ENCODE measurements around the gene ATP6V0B. TPM values are rescaled to one million over a fixed set of nuclear protein-coding genes. Genes with fewer than 3 reads are reported as not detected.

Gene ATP6V0B
- total RNA-seq, 4 donors from 2014 or later, result 29.2 to 203 (median 97.9) TPM

- WGBS, 2 donors (ENCODE audit: low coverage in 1 of 2), result 96% methylated on average over 6 of the region's 8 CpGs; no CpG with 5 or more reads in 1 of the 2 donors
- intact Hi-C loops (cut with DNase I; ENCODE audit: low total_unique reads) (loop anchor here (5.0 kb wide), 1 partner anchor 37 kb away; no protein-coding TSS in a partner anchor), in situ Hi-C loops (cut with MboI; ENCODE audit: low pct_ligation_motif_present in 1 of 4, low pct_unique_long_range_greater_than_20kb in 1 of 4, low sequenced_read_pairs in 3 of 4) (no loop called here)
- no peak for DNase-seq
- Histone ChIP-seq H3K36me3 (no peaks in the 10 kb centered on the region), H3K4me3 (no peak overlapping the region), H3K27me3 (no peaks in the 10 kb centered on the region), H3K4me1 (peaks cover 0 to 8% (median 2%) of the 10 kb centered on the region in 4 donors), H3K9me3 (no peaks in the 10 kb centered on the region), H3K27ac (no peak overlapping the region)
- no peak for TF ChIP-seq POLR2A (IDR thresholded peaks at IDR 0.05)
- TF ChIP-seq, protein P1, sequence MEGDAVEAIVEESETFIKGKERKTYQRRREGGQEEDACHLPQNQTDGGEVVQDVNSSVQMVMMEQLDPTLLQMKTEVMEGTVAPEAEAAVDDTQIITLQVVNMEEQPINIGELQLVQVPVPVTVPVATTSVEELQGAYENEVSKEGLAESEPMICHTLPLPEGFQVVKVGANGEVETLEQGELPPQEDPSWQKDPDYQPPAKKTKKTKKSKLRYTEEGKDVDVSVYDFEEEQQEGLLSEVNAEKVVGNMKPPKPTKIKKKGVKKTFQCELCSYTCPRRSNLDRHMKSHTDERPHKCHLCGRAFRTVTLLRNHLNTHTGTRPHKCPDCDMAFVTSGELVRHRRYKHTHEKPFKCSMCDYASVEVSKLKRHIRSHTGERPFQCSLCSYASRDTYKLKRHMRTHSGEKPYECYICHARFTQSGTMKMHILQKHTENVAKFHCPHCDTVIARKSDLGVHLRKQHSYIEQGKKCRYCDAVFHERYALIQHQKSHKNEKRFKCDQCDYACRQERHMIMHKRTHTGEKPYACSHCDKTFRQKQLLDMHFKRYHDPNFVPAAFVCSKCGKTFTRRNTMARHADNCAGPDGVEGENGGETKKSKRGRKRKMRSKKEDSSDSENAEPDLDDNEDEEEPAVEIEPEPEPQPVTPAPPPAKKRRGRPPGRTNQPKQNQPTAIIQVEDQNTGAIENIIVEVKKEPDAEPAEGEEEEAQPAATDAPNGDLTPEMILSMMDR (IDR thresholded peaks at IDR 0.05), result no peak
Observed at GRCh38 chr1:44000122-44000665, 25.4 kb downstream of the ATP6V0B start.

DNA sequence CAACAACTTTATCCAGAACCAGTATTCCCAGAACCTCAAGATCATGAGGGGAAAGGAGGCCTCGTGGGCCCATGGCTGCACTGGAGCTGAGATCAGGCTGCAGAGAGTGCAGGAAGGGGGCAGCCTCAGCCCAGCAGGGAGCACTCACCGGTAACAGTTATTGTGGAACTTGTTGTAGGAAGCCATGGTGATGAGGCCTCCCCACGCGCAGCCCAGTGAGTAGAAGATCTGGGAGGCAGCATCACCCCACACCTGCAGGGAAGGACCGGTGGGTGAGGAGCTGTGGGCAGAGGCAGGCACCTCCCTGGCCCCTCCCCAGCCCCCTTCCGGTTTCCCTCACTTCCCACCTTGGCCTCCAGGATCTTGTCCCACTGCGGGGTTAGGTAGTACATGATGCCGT is 27.4 kb downstream of the ATP6V0B start:
- in situ Hi-C loops (cut with MboI; ENCODE audit: low pct_ligation_motif_present in 1 of 4, low pct_unique_long_range_greater_than_20kb in 1 of 4, low sequenced_read_pairs in 3 of 4), result no loop called here
- intact Hi-C loops (cut with DNase I; ENCODE audit: low total_unique reads), result loop anchor here (5.0 kb wide), 1 partner anchor 35 kb away; no protein-coding TSS in a partner anchor
- WGBS, 2 donors (ENCODE audit: low coverage in 1 of 2), result 82% methylated on average over 8 of the region's 8 CpGs; no CpG with 5 or more reads in 1 of the 2 donors

GRCh38 chr1:44002606-44003157 is 27.9 kb downstream of the ATP6V0B start:
- peaks cover 0 to 5% (median 2%) of the 10 kb centered on the region in 4 donors for H3K4me1 ChIP-seq
- H3K9me3 ChIP-seq, result no peaks in the 10 kb centered on the region
- no peaks in the 10 kb centered on the region for H3K36me3 ChIP-seq
- 85% methylated on average over 14 of the region's 14 CpGs; no CpG with 5 or more reads in 1 of the 2 donors for WGBS, 2 donors (ENCODE audit: low coverage in 1 of 2)
- no peak for TF ChIP-seq EP300 (IDR thresholded peaks at IDR 0.05; ENCODE audit: low read depth)
- TF ChIP-seq POLR2A (IDR thresholded peaks at IDR 0.05), result no peak
- TF ChIP-seq POLR2AphosphoS5 (IDR thresholded peaks at IDR 0.05), result no peak
- TF ChIP-seq, protein P1 (IDR thresholded peaks at IDR 0.05), result no peak
- in situ Hi-C loops (cut with MboI; ENCODE audit: low pct_ligation_motif_present in 1 of 4, low pct_unique_long_range_greater_than_20kb in 1 of 4, low sequenced_read_pairs in 3 of 4) (no loop called here), intact Hi-C loops (cut with DNase I; ENCODE audit: low total_unique reads) (loop anchor here (5.0 kb wide), 1 partner anchor 35 kb away; no protein-coding TSS in a partner anchor)
- H3K27ac ChIP-seq, result no peak overlapping the region
- no peak for DNase-seq
- H3K27me3 ChIP-seq, result no peaks in the 10 kb centered on the region
- no peak overlapping the region for H3K4me3 ChIP-seq

More for the DNA sequence above, 27.4 kb downstream of the ATP6V0B start:
- Histone ChIP-seq H3K4me3 (no peak overlapping the region), H3K36me3 (no peaks in the 10 kb centered on the region), H3K27me3 (no peaks in the 10 kb centered on the region), H3K4me1 (peaks cover 0 to 8% (median 4%) of the 10 kb centered on the region in 4 donors), H3K9me3 (no peaks in the 10 kb centered on the region), H3K27ac (no peak overlapping the region)
- DNase-seq, result no peak
- TF ChIP-seq POLR2A (IDR thresholded peaks at IDR 0.05) (no peak), POLR2AphosphoS5 (IDR thresholded peaks at IDR 0.05) (no peak), EP300 (IDR thresholded peaks at IDR 0.05; ENCODE audit: low read depth) (no peak)
- TF ChIP-seq, protein P1 (IDR thresholded peaks at IDR 0.05), result no peak

DNA sequence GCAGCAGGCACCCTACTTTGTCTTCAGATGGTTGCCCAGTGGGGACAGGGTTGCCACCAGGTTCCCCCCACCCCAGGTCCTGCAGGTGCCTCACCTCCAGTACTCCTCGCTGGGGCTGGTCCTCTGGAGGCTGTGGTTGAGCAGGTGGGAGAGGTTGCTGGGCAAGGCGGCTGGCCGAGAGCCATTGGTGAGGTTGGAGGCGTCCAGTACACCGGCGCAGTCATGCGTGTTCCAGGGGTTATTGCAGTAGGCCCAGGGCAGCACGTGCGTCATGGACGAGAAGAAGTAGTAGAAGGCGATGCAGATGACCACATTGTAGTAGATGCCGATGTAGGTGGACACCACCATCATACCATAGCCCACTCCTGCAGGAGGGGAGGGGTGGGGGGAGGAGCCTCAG is 33.5 kb downstream of the ATP6V0B start:
- TF ChIP-seq, protein P1 (IDR thresholded peaks at IDR 0.05), result no peak
- no peak for TF ChIP-seq POLR2A (IDR thresholded peaks at IDR 0.05)
- TF ChIP-seq POLR2AphosphoS5 (IDR thresholded peaks at IDR 0.05), result no peak
- TF ChIP-seq EP300 (IDR thresholded peaks at IDR 0.05; ENCODE audit: low read depth), result no peak
- in situ Hi-C loops (cut with MboI; ENCODE audit: low pct_ligation_motif_present in 1 of 4, low pct_unique_long_range_greater_than_20kb in 1 of 4, low sequenced_read_pairs in 3 of 4), result loop anchor here in 1 of 4 donors (5.0 kb wide), 1 partner anchor 34 kb away; no protein-coding TSS in a partner anchor
- H3K9me3 ChIP-seq, result no peaks in the 10 kb centered on the region
- no peaks in the 10 kb centered on the region for H3K27me3 ChIP-seq
- no peak overlapping the region for H3K4me3 ChIP-seq
- H3K27ac ChIP-seq, result no peak overlapping the region
- intact Hi-C loops (cut with DNase I; ENCODE audit: low total_unique reads), result loop anchor here (5.0 kb wide), 1 partner anchor 39 kb away; no protein-coding TSS in a partner anchor
- peaks cover 0 to 28% (median 10%) of the 10 kb centered on the region in 4 donors for H3K4me1 ChIP-seq
- no peak for DNase-seq
- 96 to 98% methylated on average over 7 to 12 of the region's 12 CpGs for WGBS, 2 donors (ENCODE audit: low coverage in 1 of 2)
- no peaks in the 10 kb centered on the region for H3K36me3 ChIP-seq
